ENCODE measurements around the gene USP15.

The USP15 gene

GRCh38 chr12:62278022-62278421 lies 17.8 kb downstream of the USP15 start:
- DNase-seq (ENCODE audit: low read depth), result no peak
- TF ChIP-seq CTCF (IDR thresholded peaks at IDR 0.05; ENCODE audit: insufficient read depth, low read depth, low read length, missing control alignments), result no peak
- no peak overlapping the region for H3K4me3 ChIP-seq (ENCODE audit: low read depth, low read length)

GRCh38 chr12:62279058-62279457 lies 18.9 kb downstream of the USP15 start:
- no peak for TF ChIP-seq CTCF (IDR thresholded peaks at IDR 0.05; ENCODE audit: insufficient read depth, low read depth, low read length, missing control alignments)
- no peak overlapping the region for H3K4me3 ChIP-seq (ENCODE audit: low read depth, low read length)
- no peak for DNase-seq (ENCODE audit: low read depth)

GRCh38 chr12:62279961-62280360 lies 19.8 kb downstream of the USP15 start:
- H3K4me3 ChIP-seq (ENCODE audit: low read depth, low read length), result no peak overlapping the region
- no peak for DNase-seq (ENCODE audit: low read depth)
- no peak for TF ChIP-seq CTCF (IDR thresholded peaks at IDR 0.05; ENCODE audit: insufficient read depth, low read depth, low read length, missing control alignments)

GRCh38 chr12:62282057-62282774 lies 22.0 kb downstream of the USP15 start:
- H3K4me3 ChIP-seq (ENCODE audit: low read depth, low read length), result no peak overlapping the region
- DNase-seq (ENCODE audit: low read depth), result no peak
- TF ChIP-seq CTCF (IDR thresholded peaks at IDR 0.05; ENCODE audit: insufficient read depth, low read depth, low read length, missing control alignments), result no peak

GRCh38 chr12:62284749-62285148 lies 24.5 kb downstream of the USP15 start:
- TF ChIP-seq CTCF (IDR thresholded peaks at IDR 0.05; ENCODE audit: insufficient read depth, low read depth, low read length, missing control alignments), result no peak
- no peak overlapping the region for H3K4me3 ChIP-seq (ENCODE audit: low read depth, low read length)
- no peak for DNase-seq (ENCODE audit: low read depth)

- DNase-seq (ENCODE audit: low read depth), result no peak
- no peak overlapping the region for H3K4me3 ChIP-seq (ENCODE audit: low read depth, low read length)
- TF ChIP-seq CTCF (IDR thresholded peaks at IDR 0.05; ENCODE audit: insufficient read depth, low read depth, low read length, missing control alignments), result no peak
Observed at GRCh38 chr12:62285284-62285683, 25.1 kb downstream of the USP15 start.

- TF ChIP-seq CTCF (IDR thresholded peaks at IDR 0.05; ENCODE audit: insufficient read depth, low read depth, low read length, missing control alignments), result no peak
- DNase-seq (ENCODE audit: low read depth), result no peak
- H3K4me3 ChIP-seq (ENCODE audit: low read depth, low read length), result no peak overlapping the region
Observed at GRCh38 chr12:62288328-62288727, 28.1 kb downstream of the USP15 start.
